Stimulated activated CD4-positive, alpha-beta T cell treated with anti-CD3 and anti-CD28 coated beads, Interleukin-4, amount 100 ng/mL, for 4 hours (primary cell): ENCODE data around the gene STUB1.
"Not testable (repeated sequence)": the region's sequence is repeated elsewhere in the genome, so short reads cannot be mapped to it uniquely, and the experiment has no call there.

Source experiments
- DNase-seq, 2 experiments: peaks; one replicate each; pipeline ENCODE4 v3.0.0-alpha.2; 2020

The STUB1 gene

GRCh38 chr16:680967-681745, 946 bp downstream of the STUB1 start:
- no peak for DNase-seq

- no peak for DNase-seq
Observed at GRCh38 chr16:681746-682427, 1.7 kb downstream of the STUB1 start.

GRCh38 chr16:682493-683395, 2.5 kb downstream of the STUB1 start:
- no peak for DNase-seq

- DNase-seq, result no peak
Observed at GRCh38 chr16:683396-684070, 3.3 kb downstream of the STUB1 start.

- DNase-seq, result peak; percentile 96 to 98
Observed at GRCh38 chr16:684071-684794, 4.0 kb downstream of the STUB1 start, which contains the start of gene JMJD8. Gene JMJD8 (minus strand): TSS chr16:684334. CDS start chr16:684319, 15 bp downstream.

DNA sequence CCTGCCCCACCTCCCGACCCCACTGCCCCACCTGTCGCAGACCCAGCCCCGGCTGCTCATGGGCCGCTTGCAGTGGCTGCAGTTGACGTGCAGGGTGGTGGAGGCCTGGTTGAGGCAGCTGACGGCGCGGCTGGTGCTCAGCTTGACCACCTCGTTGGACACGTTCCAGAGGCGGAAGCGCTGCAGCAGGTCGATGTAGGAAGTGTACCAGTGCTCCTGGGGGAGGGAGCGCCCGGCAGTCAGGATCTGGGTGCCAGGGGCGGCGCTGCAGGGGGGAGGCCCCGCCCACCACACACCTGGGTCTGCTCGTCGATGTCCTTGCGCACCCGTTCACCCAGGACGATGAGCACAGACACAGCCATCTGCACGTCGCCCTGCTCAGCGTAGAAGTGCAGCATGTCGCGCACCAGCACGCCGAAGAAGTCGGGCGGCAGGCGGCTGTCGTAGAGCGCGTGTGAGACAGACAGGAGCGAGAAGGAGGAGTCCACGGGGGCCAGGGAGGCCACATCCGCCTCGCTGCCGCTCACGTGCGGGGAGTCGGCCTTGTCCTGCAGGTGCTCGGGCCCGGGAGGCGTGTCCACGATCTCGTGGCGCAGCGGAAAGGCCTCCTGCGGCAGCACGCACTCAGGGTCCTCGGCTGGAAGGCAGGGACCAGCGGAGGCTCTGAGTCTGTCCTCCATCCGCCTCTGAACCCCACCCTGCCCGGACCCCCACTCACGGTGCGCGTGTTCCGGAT, 4.9 kb downstream of the STUB1 start:
- no peak for DNase-seq

GRCh38 chr16:685967-686366, 5.8 kb downstream of the STUB1 start:
- no peak for DNase-seq

DNA sequence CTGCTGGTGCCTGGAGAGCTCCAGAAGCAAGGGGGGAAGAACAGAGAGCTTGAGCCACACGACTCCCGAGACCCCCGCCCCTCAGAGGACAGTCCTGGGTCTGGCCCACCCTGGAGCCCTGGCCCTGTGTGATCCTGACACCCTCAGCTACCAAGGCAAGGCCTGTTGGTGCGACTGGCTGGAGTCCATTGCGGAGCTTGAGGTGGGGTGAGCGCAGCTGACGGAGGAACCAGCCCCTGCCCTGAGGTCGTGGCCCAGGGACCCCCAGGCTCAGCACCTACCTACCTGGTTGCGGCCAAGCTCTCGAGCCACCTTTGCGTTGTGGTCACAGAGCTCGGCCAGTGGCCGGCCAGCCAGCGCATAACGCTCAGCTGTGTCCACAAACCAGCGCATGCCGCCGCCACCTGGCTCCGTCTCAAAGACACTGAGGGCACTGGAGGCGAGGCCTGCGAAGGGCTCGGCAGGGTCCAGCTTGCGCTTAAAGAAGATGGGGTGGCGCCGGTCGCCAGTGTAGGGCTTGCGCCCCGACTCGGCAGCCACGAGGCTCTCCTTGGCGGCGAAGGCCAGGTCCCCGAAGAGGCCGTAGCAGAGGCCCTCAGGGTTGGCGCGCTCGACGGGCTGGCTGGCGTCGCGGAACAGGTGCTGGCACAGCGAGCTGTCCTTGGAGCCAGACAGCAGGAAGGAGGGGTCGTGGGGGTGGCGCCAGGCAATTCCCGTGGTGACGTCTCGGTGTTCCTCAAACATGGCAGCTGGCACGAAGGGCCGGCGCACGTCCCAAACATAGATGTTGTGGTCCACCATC, 6.5 kb downstream of the STUB1 start:
- no peak for DNase-seq

- no peak for DNase-seq
Observed at GRCh38 chr16:687499-687898, 7.3 kb downstream of the STUB1 start.

DNA sequence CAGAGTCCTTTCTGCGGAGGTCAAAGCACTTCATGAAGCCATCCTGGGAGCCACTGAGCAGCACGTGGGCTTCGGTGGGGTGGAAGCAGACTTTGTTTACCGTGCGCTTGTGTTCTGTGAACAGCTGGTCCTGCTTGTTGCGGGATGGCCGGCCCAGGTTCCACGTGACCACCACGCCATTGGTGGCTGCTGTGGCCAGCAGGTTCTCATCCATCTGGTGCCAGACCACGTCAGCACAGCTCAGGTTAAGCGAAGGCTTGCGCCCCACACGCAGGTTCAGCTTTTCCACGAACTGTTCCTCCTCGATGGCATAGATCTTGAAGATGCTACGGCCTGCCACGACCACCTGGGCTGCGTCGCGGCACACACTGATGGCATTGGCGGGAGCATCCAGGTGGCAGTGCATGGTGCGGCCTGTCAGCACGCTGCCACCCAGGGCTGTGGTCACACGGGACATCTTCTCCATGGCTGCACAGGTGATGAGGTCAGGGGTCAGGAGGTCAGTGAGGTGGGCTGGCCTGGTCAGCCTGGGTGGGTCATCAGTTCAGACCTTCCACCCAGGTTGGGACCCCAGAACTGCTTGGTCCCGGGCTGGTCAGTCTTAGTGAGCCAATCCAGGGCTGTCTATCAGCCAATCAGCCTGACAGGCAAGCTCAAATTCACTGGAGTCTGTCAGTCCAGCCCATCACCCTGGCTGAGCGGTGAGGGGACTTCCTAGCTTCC, 9.1 kb downstream of the STUB1 start:
- no peak for DNase-seq

DNA sequence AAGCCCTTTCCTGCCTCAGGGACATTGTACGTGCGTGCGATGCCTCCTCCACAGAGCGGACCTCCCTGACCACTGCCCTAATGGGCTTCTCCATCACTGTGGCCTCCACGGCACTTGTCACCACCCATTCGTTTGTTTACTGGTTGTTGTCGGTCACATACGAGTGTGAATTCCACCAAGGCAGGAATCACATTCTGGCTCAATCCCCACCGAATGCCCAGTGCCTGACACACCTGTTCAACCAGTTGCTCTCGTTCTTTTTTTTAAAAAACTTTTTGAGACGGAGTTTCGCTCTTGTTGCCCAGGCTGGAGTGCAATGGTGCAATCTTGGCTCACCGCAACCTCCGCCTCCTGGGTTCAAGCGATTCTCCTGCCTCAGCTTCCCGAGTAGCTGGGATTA, 11.0 kb downstream of the STUB1 start:
- not testable (repeated sequence) for DNase-seq

GRCh38 chr16:692356-693108, 12.3 kb downstream of the STUB1 start:
- no peak for DNase-seq

- DNase-seq, result no peak
Observed at GRCh38 chr16:693364-693763, 13.2 kb downstream of the STUB1 start.

DNA sequence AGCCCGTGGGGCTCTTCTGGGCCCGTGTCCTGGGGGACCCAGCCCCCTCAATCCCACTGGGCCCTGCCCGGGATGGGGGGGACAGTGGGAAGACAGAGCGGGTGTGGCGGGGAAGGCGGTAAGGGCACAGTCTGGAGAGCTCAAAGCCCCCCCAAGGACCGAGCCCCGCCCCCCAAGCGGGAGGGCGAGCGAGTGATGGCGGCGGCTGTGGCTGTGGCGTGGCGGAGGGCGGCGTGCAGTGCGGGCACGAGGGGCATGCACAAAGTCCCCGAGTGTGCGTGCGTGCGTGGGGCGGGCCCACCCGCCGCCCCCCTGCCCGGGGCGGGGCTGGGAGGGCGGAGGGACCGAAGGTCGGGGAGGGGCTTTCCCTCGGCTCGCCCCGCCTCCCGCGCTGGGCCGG, 13.6 kb downstream of the STUB1 start:
- peak in 1 of 2 experiments; percentile 30 for DNase-seq

DNA sequence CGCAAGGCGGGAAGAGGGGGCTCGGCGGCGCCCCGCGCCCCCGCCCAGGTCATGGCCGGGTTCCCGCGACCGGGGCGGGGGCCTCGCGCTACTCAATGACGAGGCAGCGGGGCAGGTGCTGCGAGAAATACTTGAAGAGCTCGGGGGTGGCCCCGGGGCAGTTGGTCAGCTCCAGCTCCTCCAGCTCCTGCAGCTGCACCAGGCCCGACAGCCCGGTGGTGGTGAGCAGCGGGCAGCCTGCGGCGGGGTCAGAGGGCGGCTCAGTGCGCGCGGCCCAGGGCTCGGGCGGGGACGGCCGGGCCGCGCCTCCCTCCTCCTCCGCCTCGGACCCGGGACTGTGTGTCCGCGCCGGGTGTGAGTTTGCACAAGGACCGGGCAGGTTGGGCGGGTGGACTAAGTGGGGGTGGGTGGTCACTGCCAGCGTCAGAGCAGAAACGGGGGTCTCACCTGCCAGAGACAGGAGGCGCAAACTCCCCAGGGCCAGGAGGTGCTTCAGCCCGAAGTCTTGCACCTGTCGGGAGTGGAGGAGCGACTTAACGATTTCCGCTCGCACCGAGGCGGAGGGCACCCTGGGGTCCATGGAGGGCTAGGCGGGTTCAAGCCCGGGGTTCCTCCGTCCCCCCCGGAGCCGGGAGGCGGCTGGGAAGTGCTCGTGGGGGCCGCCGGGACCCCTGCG, 14.1 kb downstream of the STUB1 start:
- DNase-seq, result no peak

DNA sequence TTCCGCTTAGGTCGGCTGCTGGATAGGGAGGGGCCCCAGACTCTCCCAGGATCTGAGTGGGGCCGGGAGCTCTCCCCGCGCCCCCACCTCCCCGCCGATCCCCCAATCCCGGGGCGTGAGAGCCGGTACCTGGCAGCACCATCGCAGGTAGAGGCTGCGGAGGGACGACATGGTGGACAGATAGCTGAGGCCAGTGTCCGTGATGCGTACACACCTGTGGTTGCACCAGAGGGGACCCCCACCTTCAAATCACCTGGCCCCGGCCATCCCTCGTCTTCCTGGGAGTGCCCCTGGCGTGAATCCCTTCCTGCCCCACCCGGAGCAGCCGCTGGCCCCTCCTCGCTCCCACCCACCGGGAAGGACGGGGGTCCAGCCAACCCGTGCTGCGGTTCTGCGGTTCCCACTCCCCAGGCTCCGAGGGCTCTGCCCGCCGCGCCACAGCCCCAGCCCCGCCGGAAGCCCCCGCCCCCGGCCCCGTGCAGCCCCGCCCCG, 14.7 kb downstream of the STUB1 start:
- no peak for DNase-seq

DNA sequence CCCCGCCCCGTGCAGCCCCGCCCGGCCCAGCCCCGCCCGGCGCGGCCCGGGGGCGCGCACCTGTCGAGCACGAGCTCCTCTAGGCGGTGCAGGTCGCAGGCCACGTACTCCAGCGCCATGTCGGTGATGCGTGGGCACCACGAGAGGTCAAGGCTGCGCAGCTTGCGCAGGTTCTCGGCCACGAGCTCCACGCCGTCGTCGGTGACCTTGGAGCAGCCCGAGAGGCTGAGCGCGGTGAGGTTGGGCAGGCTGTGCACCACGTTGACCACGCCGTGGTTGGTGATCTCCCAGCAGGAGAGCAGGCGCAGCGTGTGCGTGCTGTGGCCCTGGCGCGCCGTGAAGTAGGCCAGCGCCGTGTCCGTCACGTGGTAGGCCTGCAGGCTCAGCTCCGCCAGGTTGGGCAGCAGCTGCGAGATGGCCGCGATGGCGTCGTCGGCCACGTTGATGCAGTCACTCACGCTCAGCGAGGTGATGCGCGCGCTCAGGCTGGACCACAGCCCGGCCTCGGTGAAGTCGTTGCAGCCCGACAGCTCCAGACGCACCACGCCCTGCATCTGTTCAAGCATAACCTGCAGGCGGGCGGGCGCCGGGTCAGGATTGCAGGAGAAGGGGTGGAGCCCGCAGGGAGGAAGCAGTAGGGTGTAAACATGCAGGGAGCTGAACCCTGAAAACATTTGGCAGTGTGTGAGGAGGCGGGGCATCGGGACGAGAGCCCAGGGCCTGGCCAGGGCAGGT, 15.3 kb downstream of the STUB1 start:
- peak; percentile 67 to 72 for DNase-seq
